ENCODE measurements around the gene PLLP.

- TF ChIP-seq CTCF (IDR thresholded peaks at IDR 0.05) (no peak), POLR2AphosphoS5 (IDR thresholded peaks at IDR 0.05) (no peak), POLR2A (IDR thresholded peaks at IDR 0.05) (no peak), EP300 (IDR thresholded peaks at IDR 0.05) (no peak)
These were observed 22.9 kb upstream of the PLLP start for GRCh38 chr16:57307365-57307764.

Data from upper lobe of left lung (tissue), 4 donors.